HL-60 (cell line): ENCODE measurements around the gene SMIM12.

Experiments used
- CTCF ChIP-seq: IDR thresholded peaks from one replicate; pipeline ENCODE4 v1.5.1; 2011; ENCODE audit warnings: low read length, control low read depth, inconsistent platforms; ENCODE audit not compliant: insufficient read depth
- GABPA ChIP-seq: IDR thresholded peaks from 2 replicates; pipeline ENCODE4 v1.6.1; 2012; ENCODE audit warnings: low read depth
- REST ChIP-seq: IDR thresholded peaks from 2 replicates; pipeline ENCODE4 v1.6.1; 2012; ENCODE audit warnings: low read depth; ENCODE audit not compliant: insufficient replicate concordance

GRCh38 chr1:34870395-34870794, 10.8 kb upstream of the SMIM12 start:
- TF ChIP-seq REST (no peak), CTCF (no peak), GABPA (no peak)
